HG03066 (cell line): ENCODE measurements around the gene KLF5.
A peak's percentile ranks its signal among the peaks of the same experiment; 100 is the strongest.
"Not testable (repeated sequence)": the region's sequence is repeated elsewhere in the genome, so short reads cannot be mapped to it uniquely, and the experiment has no call there.

ENCODE experiments used
- ATAC-seq: cut with Tn5 transposase; IDR thresholded peaks from one replicate; pipeline ENCODE4 v1.9.1; 2021; ENCODE audit warnings: low read depth; ENCODE audit not compliant: unreplicated experiment

The KLF5 gene

DNA sequence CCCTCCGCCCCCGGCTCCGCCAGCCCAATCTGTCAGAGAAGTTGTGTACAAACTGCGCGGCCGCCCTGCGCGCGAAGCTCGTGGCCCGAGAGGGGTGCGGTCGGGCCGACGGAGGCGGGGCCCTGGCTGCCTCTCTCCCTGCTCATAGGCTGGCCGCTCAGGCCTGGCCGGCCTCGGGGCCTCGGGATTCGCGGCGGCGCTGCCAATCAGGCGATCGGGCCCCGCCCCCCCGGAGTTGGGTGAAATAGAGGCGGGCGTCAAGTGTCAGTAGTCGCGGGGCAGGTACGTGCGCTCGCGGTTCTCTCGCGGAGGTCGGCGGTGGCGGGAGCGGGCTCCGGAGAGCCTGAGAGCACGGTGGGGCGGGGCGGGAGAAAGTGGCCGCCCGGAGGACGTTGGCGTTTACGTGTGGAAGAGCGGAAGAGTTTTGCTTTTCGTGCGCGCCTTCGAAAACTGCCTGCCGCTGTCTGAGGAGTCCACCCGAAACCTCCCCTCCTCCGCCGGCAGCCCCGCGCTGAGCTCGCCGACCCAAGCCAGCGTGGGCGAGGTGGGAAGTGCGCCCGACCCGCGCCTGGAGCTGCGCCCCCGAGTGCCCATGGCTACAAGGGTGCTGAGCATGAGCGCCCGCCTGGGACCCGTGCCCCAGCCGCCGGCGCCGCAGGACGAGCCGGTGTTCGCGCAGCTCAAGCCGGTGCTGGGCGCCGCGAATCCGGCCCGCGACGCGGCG is at the start of gene KLF5:
Gene KLF5 (plus strand): TSS at position 270 of the 724 bp plus-strand sequence. CDS start 323 bp downstream, at position 593.
- peak; percentile 95 for ATAC-seq

DNA sequence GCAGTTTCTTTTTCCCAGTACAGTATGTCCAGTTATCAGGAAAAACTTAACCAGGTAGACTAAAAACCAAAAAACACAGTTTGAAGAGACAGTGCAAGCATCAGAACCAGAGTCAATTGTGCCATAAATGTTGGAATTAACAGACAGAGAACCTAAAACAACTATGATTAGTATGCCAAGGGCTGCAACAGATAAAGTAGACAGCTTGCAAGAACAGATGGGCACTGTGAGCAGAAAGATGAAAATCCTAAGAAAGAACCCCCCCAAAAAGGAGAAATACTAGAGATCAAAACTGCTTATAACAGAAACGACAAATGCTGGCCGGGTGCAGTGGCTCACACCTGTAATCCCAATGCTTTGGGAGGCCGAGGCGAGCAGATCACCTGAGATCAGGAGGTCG is 47.1 kb upstream of the KLF5 start:
- no peak for ATAC-seq

DNA sequence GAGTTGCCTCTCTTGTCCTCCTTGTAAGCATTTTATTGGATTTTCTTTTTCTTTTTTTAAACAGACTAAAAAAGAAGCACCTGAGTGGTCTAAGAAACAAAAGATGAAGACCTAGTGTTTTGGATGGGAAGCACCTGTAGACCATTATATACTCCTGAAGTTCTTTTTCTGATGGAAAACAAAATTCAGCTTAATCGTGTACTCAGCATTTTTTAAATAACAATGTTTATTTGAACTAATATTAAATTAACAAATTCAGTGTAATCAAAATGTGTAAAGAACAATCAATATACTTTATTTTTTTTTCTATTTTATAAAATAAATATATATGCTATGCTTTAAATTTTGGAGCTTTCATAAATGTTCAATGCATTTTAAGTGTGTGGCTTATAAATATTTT is 43.0 kb upstream of the KLF5 start:
- no peak for ATAC-seq

DNA sequence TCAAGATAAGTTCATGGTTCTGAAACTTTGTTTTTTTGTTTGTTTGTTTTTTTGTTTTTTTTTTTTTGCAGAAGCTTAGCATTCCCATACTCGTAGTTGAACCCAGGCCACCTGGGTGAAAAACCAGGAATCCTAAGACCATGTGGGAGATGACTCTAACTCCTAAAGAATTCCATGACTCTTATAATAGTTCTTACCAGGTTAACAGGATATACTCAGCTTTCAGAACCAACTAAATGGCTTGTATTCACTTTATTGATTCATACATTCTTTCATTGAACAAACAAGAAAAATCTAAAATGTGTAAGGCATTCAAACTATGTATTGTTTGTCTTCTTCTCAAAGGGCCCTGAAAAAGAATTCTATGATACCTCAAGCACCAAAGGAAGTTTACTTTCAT is 40.5 kb upstream of the KLF5 start:
- ATAC-seq = no peak

DNA sequence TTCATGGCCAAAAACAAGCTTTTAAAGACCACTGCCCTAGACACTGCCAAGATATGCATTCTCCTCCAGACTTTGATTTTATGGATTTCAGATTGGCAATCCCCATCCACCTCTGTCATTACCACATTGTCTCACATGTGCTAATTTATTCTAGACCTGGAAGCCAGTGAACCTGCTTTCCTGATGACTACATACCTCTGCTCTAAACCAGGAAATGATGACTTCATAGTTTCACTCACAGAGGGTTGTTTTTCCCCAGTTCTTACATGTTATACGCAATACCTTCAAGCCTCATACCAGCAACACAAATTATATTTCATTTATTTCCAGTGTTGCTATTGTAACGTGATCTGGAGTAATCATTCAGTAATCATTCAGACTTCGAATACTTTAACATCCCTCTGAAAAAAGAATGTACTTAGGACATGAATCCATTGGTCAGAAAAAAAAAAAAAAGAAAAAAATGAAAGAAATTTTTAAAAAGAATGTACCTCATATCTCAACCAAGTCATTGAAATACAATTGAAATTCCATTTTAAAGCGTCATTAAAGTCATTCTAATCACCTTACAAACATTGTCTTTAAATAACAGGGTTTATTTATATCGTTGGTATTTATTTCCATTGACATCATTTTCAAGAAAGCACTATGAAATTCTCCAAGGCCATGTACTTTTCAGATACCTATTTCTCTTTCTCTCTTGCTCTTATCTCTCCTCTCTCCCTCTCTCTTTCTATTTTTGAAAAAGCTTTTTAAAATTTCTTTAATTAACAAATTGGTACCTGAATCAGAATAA is 33.4 kb upstream of the KLF5 start:
- no peak for ATAC-seq

DNA sequence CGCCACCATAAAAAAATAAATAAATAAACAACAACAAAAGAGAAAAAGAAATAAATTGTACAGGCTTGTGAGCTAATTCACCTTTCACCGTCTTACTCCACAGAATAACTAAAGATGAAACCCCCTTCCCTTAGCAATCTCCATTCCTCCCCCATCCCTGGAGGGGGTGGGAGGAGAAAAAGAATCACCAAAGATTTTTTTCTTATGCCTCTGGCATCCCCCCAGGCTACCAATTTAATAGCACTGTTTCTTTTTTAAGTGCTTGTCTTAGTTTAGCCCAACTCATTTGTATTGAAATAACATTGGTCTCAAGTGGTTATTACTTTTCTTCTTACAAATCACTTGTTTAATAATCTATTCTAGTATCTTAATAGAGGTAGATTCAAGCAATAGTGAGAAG is 23.9 kb upstream of the KLF5 start:
- no peak for ATAC-seq

DNA sequence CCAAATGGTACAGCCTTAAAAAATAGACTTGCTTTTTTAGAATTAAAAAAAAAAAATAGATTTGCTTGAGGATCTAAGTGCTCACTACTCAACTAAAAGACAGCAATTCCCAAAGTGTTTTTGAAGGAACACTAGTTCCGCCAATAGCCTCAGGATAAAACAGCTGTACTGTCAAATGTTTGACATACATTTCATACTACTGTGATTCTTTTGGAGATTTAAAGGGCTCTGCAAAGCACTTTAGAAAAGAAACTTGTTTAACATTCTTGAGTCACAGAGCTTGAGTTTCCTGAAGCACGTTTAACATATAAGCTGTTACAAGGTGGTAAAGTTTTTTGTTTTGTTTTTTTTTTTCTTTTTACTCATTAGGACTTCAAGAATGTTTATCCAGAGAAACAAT is 23.1 kb upstream of the KLF5 start:
- ATAC-seq = no peak

DNA sequence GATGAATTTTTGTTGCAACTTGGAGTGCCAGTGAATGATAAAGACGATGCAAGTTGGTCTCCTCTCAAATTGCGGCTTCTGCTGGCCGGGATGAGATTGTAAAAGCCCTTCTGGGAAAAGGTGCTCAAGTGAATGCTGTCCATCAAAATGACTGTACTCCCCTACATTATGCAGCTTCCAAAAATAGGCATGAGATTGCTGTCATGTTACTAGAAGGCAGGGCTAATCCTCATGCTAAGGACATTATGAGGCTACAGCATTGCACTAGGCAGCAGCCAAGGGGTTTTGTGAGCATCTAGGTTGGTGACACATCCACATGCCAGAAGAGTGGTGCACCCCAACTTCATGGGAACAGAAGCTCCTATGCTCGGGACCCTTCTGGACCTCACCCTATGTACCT is 22.2 kb upstream of the KLF5 start:
- no peak for ATAC-seq

DNA sequence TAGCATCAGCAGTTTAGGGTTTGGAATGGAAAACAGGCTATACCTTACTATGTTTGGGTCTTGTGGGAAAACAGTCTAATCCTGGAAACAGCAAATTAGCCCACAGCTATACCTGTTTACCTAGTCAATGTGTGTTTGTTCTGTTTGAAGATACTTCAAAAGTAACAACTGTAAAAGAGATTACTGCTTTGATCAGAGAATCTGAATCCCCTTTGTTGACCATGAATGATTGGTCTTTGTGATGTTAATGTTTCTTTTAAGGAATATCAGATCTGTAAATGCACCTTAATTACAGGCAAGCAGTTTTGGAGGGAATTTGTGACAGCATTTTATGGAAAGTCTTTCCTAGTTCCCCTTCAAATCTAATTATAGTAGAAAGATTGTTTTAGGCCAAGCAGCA is 20.7 kb upstream of the KLF5 start:
- ATAC-seq = no peak

DNA sequence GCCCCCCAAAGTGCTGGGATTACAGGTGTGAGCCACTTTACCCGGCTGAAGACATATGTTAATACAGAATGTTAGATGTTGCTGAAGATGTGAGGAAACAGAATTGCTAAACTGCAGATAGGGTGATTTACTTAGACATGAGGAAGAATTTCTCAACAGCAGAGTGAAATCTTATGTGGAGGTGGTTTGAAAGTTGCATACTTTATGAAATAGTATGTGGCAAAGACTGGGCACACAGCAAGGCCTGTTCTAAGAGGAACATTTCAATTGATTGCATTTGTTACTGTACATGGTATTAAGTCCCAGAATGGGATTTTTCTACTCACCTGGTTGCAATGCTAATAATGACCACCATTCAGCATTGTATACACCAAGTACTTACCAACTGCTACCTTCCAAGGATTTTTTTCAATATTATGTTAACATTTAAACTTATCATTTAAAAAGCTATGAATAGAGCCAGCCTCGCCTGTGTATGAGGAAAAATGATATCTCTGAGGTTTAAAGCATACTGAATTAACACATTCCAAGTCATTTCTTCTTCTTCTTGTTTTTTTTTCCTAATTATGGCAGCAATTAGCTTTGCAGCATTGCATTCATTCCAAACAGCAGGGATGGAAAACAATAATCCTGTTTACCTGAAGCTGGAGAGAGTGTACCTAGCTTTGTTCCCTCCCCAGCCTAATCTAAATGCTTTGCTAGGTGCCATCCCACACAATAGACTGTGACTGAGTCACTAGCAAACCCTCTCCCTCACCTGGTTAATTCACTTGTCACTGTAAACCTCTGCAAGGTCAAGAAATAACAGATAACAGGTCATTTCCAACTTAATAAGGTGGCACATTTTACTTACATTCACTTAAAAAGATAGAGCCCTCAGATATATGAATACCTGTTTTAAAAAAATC is 19.4 kb upstream of the KLF5 start:
- no peak for ATAC-seq

DNA sequence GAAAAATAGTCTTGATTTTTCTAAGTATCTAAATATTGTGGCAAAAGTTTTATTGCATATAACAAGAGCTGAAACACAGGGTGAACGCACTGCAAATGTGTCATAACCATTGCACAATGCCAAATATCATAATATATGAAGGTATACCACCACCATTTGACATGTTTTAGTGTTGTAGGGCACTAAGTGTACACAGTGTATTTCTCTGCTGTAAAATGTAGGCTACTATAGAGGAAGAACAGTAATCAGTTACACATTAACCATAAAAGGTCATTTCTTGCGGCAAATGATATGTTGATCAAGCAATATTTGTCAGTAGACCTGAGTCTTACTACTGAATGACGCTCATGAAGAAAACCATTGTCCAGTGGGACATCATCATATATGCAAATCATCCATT is 18.3 kb upstream of the KLF5 start:
- ATAC-seq = no peak

DNA sequence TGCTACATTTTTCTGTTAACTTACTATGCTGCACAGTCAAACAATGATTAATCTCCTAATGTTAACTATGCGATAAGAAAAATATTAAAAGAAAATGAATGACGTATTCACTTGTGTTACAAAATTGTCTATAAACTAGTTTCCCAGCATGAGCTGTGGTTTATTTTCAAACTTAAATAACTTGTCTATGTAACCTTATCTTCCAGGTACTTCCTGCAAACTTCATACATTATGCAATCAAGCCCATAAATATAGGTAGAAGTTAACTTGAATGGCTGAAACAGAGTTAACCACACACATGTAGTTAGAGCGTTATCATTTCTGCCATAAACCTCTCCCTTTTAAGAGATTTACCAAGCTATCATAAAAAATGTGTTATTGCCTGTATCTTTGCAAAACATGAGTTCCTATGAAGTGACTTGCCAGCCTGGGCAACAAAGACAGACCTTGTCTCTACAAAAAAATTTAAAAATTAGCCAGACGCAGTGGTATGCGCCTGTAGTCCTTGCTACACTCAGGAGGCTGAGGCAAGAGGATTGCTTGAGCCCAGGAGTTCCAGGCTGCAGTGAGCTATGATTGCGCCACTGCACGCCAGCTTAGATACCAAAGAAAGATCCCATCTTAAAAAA is 17.7 kb upstream of the KLF5 start:
- ATAC-seq = no peak

DNA sequence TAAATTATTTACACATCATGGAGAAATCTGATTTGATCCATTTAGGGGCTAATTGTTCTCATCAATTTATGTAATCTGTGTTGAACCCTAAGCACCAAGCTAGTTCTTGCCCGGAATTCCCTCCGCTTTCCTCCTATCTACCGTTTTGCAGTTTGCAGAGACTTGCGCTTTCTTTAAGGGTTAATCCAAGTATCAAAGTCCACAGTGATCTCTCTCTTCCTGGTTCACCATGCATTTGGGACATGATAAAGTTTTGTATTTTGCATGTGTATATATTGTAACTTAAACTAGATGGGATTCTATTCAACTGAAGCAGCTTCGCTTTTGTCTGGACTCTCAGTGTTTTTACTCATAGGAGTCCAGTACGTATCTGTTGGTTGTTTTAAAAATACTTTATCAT is 13.8 kb upstream of the KLF5 start:
- no peak for ATAC-seq

DNA sequence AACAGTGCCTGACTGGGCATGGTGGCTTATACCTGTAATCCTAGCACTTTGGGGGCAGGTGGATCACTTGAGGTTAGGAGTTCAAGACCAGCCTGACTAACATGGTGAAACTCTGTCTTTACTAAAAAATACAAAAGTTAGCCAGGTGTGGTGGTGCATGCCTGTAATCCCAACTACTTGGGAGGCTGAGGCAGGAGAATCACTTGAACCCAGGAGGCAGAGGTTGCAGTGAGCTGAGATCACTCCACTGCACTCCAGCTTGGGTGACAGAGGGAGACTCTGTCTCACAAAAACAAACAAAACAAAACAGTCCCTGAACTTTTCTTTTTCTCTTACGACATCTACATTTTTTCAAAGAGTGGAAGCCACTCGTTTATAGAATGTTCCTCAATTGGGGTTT is 10.2 kb upstream of the KLF5 start:
- not testable (repeated sequence) for ATAC-seq

DNA sequence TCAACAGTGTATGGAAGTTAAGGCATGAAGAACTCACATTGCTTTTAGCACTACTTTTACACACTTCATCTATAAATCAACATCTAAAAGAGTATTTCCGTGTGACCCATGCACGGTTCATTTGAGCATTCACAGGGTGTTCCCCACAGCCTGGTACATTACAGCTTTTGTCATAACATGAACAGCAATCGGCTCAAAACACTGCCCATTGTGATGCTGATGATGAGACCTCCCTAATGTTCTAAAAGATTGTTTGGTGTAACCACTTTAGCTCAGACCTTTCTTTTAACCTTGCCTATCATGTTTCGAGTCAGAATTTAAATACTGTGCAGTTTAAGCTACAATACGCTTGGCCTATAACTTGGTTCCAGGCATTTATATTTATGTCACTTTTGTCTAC is 4.1 kb upstream of the KLF5 start:
- no peak for ATAC-seq

DNA sequence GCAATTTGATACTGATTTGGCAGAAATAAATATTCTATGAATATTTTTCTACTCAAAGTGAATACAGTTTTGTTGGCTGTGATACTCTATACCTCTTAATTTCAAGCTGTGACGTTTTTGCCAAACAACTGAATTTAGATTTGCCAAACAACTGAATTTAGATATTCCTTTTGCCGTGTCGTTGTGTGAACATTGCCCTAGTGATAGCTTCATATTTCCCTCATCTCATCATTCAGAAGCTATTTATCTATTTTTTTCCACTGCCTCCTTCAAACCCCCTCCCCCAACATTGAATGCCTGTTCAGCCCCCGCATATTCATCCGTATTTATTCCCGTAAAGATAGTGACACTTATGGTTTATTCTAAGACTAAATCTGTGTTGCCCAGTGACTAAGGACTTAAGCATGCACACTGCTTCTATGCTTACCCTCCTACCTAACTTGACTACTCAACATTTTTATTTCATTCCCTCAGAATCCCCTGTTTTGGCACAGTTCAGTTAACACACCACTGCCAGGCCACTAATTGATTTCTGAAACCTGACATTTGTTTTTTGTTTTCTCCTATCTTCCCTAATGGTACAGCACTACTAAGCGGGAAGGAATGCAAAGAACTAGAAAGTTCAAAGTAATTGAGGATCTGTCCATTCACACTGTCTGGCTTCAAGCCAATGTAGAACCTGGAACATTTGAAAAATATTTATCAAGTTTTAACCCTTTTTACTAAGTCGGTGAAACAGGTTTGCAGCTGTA is 2.8 kb upstream of the KLF5 start:
- ATAC-seq = no peak

DNA sequence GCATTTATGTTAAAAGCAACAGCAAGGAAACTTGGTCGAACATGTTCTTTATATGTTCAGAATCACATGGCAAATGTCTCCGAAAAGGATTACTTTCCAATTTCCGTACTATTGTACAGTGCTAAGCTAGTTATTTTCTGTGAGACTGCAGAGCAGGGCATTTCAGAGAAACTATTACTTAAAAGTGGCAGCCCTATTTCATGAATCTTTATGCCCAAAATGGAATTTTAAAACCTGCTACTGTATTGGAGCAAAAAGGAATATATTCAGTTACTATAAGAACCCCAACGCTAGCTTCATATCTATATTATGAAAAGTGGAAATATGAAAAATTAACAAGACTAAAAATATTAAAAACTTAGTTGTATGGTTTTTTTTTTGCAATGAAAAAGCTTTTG is 2.2 kb upstream of the KLF5 start:
- no peak for ATAC-seq

DNA sequence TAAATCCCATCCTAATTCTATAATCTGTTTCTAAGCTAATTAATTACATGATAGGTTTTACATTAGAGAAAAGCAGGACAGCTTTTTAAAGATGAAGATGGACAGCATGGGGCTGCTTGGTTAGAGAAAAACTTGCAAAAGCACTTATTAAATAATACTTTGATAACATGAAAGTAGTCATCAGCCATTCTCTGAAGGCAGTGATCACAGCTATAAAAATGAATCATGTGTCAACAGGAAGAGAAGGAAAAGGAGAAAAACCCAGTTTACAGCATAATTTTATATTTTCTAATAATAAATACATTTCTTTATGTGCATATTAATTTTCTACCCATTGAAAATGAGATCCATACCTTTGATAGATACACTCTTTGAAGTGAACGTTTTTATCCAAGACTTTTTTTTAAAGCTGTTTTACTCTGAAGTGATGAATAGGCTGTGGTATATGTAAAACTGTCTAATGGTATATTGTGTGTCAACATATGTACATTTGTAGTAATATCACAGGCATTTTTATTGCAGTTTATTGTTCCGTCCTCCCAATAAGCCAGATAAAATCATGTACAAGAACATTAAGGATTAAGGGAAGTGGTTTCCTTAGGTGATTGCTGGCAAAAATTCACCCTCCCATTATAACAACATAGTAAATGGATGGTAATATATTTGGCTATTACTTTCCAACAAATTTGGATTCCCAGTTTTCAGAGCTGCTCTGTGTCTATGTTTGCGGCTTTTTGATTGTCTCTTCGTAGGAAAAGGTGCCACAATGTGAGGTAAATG is 1.3 kb upstream of the KLF5 start:
- no peak for ATAC-seq

DNA sequence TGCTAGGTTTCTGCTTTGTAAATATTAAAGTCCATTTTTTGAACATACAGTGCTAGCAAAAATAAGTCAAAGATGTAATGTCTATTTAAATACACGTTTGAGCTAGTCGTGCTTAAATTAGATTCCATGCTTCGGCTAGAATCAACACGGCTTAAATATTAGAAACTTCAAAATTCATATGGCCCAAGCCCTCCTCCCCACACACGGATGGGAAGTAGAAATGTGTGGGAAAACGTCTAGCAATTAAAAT is 816 bp upstream of the KLF5 start:
- no peak for ATAC-seq

DNA sequence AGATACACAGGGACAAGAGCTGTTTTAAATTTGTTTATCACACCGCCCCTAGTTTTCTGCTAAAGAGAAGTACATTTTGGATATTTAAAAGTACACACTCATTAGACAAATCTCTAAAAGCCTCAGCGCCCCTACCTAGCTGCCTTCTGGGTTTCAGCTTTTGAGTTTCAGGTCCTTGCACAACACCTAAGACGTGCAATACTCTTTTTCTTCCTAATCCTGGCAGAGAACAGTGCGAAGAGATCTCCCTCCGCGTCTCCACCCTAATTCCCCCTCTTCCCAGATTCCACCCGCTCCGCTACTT is 421 bp upstream of the KLF5 start:
- ATAC-seq = peak; percentile 10
